WTC11 (cell line): ENCODE data around the gene PIGQ.

Source experiments
- ESRRA ChIP-seq: sonication (generic); formaldehyde crosslinking; IDR thresholded peaks from 2 replicates; pipeline ENCODE4 v1.8.1; 2022; ENCODE audit warnings: mild to moderate bottlenecking, missing genetic modification reagents, borderline replicate concordance
- ETV6 ChIP-seq: sonication (generic); formaldehyde crosslinking; IDR thresholded peaks from 2 replicates; pipeline ENCODE4 v1.8.1; 2022; ENCODE audit warnings: mild to moderate bottlenecking, missing genetic modification reagents
- NFATC4 ChIP-seq: fragments of 250-450 bp; sonication (Bioruptor Pico); IDR thresholded peaks from 2 replicates; pipeline ENCODE4 v1.9.0; 2021; ENCODE audit warnings: mild to moderate bottlenecking
- NFYB ChIP-seq: sonication (generic); formaldehyde crosslinking; conservative IDR thresholded peaks from 2 replicates; pipeline ENCODE4 v1.8.0; 2022; ENCODE audit warnings: low read depth, missing genetic modification reagents
- NR2C2 ChIP-seq: sonication (generic); formaldehyde crosslinking; IDR thresholded peaks from 2 replicates; pipeline ENCODE4 v1.8.0; 2022; ENCODE audit warnings: mild to moderate bottlenecking, missing genetic modification reagents
- SP1 ChIP-seq: sonication (generic); formaldehyde crosslinking; conservative IDR thresholded peaks from 2 replicates; pipeline ENCODE4 v1.8.1; 2022; ENCODE audit warnings: missing genetic modification reagents
- USF1 ChIP-seq: sonication (generic); formaldehyde crosslinking; IDR thresholded peaks from 2 replicates; pipeline ENCODE4 v1.8.0; 2022; ENCODE audit warnings: mild to moderate bottlenecking, missing genetic modification reagents
- ZNF232 ChIP-seq: sonication (generic); formaldehyde crosslinking; IDR thresholded peaks from 2 replicates; pipeline ENCODE4 v1.8.0; 2022; ENCODE audit warnings: mild to moderate bottlenecking, missing genetic modification reagents
- TF ChIP-seq, protein P1 (sequence below): fragments of 200-600 bp; IDR thresholded peaks from 2 replicates; pipeline ENCODE4 v1.8.0; 2022; ENCODE audit warnings: antibody characterized with exemption
- TF ChIP-seq, protein P2 (sequence below): sonication (generic); formaldehyde crosslinking; IDR thresholded peaks from 2 replicates; pipeline ENCODE4 v1.8.1; 2023; ENCODE audit warnings: mild to moderate bottlenecking, missing genetic modification reagents, borderline replicate concordance

DNA sequence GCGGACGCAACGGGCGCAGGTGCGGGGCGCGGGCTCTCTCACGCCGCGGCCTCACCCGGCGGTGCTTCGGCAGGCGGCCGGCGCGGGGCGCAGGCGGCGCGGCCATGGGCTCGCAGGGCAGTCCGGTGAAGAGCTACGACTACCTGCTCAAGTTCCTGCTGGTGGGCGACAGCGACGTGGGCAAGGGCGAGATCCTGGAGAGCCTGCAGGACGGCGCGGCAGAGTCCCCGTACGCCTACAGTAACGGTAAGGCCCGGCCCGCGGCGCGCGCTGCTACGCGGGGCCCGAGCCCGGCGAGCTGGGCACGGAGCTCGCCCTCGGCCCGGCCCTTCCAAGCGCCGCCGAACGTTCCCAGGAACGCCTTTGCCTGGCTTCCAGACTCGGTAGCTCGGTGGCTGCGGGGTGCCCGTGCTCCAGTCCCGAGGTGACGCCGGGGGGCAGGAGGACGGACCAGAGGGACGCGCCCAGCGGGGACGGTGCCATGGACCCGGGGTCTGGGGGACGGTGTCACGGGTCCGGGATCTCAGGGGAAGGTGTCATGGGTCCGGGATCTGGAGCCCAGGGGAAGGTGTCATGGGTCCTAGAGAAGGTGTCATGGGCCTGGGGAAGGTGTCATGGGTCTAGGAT, 20.5 kb downstream of the PIGQ start:
- no peak for TF ChIP-seq NFYB (CRISPR knock-in tag)
- no peak for TF ChIP-seq ETV6 (CRISPR knock-in tag)
- TF ChIP-seq, protein P1, sequence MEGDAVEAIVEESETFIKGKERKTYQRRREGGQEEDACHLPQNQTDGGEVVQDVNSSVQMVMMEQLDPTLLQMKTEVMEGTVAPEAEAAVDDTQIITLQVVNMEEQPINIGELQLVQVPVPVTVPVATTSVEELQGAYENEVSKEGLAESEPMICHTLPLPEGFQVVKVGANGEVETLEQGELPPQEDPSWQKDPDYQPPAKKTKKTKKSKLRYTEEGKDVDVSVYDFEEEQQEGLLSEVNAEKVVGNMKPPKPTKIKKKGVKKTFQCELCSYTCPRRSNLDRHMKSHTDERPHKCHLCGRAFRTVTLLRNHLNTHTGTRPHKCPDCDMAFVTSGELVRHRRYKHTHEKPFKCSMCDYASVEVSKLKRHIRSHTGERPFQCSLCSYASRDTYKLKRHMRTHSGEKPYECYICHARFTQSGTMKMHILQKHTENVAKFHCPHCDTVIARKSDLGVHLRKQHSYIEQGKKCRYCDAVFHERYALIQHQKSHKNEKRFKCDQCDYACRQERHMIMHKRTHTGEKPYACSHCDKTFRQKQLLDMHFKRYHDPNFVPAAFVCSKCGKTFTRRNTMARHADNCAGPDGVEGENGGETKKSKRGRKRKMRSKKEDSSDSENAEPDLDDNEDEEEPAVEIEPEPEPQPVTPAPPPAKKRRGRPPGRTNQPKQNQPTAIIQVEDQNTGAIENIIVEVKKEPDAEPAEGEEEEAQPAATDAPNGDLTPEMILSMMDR: no peak
- TF ChIP-seq, protein P2, sequence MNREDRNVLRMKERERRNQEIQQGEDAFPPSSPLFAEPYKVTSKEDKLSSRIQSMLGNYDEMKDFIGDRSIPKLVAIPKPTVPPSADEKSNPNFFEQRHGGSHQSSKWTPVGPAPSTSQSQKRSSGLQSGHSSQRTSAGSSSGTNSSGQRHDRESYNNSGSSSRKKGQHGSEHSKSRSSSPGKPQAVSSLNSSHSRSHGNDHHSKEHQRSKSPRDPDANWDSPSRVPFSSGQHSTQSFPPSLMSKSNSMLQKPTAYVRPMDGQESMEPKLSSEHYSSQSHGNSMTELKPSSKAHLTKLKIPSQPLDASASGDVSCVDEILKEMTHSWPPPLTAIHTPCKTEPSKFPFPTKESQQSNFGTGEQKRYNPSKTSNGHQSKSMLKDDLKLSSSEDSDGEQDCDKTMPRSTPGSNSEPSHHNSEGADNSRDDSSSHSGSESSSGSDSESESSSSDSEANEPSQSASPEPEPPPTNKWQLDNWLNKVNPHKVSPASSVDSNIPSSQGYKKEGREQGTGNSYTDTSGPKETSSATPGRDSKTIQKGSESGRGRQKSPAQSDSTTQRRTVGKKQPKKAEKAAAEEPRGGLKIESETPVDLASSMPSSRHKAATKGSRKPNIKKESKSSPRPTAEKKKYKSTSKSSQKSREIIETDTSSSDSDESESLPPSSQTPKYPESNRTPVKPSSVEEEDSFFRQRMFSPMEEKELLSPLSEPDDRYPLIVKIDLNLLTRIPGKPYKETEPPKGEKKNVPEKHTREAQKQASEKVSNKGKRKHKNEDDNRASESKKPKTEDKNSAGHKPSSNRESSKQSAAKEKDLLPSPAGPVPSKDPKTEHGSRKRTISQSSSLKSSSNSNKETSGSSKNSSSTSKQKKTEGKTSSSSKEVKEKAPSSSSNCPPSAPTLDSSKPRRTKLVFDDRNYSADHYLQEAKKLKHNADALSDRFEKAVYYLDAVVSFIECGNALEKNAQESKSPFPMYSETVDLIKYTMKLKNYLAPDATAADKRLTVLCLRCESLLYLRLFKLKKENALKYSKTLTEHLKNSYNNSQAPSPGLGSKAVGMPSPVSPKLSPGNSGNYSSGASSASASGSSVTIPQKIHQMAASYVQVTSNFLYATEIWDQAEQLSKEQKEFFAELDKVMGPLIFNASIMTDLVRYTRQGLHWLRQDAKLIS: no peak
- no peak for TF ChIP-seq NFATC4 (CRISPR knock-in tag)
- no peak for TF ChIP-seq USF1
- no peak for TF ChIP-seq ZNF232 (CRISPR knock-in tag)
- TF ChIP-seq ESRRA (CRISPR knock-in tag): no peak
- TF ChIP-seq NR2C2 (CRISPR knock-in tag): no peak
- TF ChIP-seq SP1: peak; percentile 10; the same call in 1 of the 2 replicates
